Stimulated activated CD8-positive, alpha-beta memory T cell treated with anti-CD3 and anti-CD28 coated beads, Interleukin-15, amount 100 ng/mL, for 48 hours (primary cell): ENCODE data around the gene NR2C2AP.
"Not testable (repeated sequence)": the region's sequence is repeated elsewhere in the genome, so short reads cannot be mapped to it uniquely, and the experiment has no call there.

Source experiments
- DNase-seq, 2 donors: peaks; one replicate each; pipeline ENCODE4 v3.0.0-alpha.2; 2020; ENCODE audit warnings: low read depth in 2 of 2

Gene NR2C2AP

GRCh38 chr19:19185853-19186740 lies 17.1 kb downstream of the NR2C2AP start:
- peak; percentile 27 to 34 for DNase-seq

DNA sequence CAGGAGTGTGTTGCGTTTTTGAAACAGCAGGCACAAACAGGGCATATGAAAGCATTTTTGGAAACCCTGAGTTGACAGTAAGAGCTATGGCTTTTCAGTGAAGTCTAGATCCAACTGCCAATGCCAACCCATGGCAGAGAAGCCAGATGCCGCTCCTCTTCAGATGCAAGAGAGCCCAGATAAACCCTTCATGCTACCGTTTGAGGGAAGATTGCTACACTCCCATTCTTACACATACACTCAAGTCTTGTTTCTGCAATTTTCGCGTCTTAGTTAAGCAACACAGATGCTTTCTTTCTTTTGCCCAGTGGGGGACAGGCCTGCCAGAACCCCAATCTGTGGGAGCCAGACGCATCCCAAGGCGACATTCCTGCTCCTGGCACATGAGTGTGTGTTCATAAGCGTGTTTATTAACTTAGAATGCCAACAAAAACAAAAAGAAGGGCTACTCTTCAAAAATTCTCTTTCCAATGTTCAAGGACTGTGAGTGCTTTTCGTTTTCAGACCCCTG lies 21.7 kb downstream of the NR2C2AP start:
- no peak for DNase-seq

- DNase-seq = no peak
Observed at GRCh38 chr19:19179548-19180441, 23.4 kb downstream of the NR2C2AP start.

DNA sequence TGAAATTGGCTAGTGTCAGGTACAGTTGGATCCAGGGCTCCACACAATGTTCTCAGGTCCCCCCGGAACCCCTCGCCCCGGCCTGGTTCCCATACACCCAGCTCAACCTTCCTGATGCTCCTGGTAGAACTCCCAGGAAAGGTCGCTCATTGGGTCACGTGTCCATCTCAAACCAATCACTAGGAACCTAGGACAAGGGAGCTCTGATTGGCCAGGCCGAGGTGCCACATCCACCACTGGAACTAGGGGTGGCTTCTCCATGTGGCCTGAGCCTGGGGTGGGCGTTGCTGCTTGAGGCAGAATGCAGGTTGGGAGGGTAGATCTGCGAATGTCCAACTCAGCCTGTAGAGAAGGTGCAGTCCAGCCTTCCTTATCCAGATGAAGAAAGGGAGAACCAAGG lies 26.3 kb downstream of the NR2C2AP start:
- no peak for DNase-seq

DNA sequence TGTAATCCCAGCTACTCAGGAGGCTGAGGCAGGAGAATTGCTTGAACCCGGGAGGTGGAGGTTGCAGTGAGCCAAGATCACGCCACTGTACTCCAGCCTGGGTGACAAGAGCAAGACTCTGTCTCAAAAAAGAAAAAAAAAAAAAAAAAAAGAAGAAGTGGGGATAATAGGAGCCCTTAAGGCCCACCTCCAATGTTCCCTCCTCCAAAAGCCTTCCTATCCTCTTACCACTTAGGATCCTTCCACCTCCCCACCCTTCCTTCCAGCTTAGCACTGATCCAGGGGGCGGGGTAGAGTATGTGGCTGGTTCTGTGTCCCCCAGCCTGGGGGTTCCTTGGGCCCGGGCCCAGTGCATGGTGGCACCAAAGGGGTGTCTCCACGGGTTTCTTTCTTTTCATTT lies 30.0 kb downstream of the NR2C2AP start:
- DNase-seq = not testable (repeated sequence)

GRCh38 chr19:19171821-19172532 lies 31.2 kb downstream of the NR2C2AP start:
- no peak for DNase-seq

GRCh38 chr19:19170873-19171672 lies 32.1 kb downstream of the NR2C2AP start:
- DNase-seq = no peak

DNA sequence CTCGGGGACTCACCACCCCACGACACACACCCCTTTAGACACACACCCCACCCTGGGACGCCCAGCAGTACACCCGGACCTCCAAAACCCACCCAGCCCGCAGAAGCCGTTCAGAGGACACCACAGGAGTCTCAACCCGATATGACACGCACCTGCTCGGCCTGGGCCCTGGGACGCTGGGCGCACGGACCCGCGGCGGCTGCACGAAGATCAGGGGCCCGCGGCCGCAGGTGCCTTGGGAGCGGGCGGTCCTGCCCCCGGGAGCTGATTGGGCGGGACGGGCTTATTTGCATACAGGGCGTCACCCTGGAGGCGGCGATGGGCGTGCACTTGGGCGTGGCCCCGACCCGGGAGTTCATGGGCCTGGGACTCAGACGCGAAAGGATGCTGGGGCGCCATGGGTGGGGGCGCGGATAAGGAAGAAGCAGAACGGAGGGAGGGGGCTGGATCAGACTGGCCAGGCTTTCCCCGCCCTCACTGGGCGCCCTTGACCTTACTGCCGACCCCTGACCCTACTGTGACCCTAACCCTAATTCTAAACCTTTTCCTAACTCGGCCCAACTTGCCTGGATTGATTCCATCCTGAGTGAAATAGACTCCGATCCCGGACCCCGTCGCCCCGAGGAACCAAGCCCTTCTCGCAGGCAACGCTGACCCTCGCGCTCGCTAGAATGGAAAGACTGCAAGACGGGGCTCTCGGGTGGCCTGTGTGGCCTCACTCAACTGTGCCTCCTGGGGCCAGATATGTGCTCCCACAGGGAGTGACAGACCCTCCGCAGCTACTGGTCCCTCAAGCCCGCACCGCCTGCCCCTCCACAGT lies 33.0 kb downstream of the NR2C2AP start, which contains the start of gene MEF2B:
MEF2B (minus strand) TSS at position 211 of the 820 bp plus-strand sequence. CDS start 19,528 bp downstream, outside the sequence.
- peak; percentile 54 to 72 for DNase-seq

DNA sequence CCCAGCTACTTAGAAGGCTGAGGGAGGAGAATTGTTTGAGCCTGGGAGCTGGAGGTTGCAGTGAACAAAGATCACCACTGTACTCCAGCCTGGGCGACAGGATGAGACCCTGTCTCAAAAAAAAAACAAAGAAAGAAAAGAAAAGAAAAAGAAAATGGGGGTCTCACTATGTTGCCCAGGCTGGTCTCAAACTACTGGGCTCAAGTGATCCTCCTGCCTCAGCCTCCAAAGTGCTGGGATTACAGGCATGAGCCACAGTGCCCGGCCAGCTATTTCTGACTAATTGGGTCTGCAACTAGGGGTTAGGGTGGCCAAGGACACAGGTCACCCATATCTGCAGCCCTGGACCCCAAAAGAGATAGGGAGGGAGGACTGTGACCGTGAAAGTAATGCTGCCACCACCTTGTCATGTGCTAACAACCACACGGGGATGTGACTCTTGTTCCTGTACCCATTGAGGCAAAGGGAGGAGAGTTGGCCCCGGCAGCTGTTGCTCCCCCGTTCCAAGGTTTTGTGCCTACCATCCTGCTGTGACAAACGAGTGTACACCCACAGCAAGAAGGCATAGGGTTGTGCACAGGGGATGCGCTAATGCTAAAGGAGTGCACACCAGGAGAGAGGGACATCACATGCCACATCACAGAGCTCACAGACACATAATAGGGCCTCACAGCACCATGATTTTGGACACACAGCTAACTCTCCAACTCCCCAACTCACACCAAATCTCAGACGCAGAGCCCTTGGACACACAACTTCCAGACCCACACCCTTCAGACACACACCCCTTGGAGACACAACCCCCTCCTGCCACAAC lies 33.8 kb downstream of the NR2C2AP start:
- no peak for DNase-seq

DNA sequence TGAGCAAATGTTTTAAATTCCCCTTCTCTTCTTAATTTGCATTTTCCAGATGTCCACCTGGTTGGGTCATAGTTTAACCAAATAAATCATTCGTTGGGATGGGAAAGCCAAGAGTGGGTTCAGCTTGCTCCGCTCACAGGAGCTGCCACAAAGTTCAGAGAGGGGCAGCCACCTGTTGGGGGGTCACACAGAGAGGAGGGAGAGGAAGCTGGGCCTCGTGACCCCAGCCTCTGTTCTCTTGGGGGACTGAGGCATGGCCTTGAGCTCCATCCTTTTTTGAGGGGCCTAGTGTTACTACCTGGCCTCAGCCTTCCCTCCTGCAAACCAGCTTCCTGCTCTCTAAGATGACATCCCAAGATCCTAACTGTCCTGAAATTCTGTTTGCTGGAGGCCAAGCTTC lies 35.6 kb downstream of the NR2C2AP start:
- DNase-seq = no peak

DNA sequence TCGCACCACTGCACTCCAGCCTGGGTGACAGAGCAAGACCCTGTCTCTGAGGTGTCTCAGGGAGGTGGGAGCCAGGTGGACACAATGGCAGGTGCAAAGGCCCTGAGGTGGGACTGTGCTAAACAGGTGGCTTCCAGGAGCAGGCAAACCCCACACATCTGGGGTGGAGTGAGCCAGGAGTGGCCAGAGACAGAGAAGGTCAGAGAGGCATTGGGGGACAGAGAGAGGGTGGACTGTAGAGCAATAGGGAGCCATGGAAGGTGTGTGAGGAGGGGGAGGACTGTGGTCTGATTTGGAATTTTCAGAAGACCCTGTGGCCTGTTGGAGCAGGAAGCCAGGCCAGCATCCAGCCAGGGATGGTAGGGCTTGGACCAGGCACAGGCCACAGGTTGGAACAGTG lies 37.8 kb downstream of the NR2C2AP start:
- no peak for DNase-seq

DNA sequence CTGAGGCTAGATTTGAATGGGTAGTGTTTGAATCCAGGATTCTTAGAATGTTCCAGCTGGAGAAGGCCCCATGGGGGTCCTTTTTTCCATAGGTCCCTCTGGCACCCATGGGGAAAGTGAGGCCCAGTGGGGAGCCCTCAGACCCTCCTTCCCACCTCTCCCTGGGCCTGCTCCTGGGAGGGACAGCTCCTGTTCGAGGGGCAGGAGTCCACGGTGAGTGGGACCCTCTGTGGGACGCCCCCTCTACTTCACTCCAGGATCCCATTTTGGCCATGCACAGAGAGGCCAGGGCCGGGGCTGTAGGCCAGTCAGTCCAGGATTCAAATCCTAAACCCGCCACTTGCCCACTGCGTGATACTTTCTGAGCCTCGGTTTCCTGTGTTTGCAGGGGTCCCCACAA lies 40.7 kb downstream of the NR2C2AP start:
- no peak for DNase-seq

DNA sequence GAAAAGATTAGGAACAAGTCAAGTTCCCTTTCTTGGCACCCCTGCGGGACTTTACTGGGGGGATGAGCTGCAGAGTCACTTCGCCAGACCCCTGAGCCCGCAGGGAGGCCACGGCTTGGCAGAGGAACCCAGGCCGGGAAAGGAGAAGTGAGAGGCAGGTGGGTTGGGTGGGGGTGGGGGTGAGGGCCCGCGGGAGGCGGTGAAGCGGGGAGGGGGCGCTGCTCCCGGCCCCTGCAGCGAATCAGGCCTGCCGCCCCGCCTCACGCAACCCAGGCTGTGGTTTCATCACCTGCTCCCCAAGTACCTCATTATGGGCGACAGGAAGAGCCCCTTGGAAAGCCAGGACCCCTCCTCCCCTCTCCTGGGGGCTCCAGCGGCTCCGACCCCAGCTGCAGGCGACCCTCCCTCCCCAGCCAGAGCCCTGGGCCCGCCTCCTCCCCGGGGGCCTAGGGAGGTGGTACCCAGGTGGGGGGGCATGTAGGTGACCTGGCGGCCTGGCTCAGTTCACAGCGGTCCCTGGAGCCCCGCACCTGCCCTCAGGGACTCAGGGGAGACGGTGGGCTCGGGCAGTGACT lies 42.7 kb downstream of the NR2C2AP start:
- no peak for DNase-seq

DNA sequence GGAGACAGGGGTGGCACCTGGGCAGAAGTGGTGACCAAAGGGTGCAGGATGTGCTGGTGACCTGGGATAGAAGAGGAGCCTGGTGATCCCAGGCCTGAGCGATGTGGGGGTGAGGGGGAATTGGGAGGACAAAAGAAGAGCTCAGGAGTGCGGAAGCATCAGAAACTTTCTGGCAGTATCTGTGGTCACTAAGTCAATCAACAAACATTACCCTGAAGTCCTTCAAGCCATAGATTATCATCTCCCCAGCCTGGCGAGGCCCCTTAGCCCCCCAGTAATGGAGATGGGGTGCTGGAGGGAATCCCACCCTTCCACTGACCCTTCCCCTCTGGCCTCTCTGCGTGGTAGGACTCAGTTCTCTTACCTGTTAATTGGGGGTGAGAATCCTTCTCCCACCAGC lies 43.7 kb downstream of the NR2C2AP start:
- no peak for DNase-seq

DNA sequence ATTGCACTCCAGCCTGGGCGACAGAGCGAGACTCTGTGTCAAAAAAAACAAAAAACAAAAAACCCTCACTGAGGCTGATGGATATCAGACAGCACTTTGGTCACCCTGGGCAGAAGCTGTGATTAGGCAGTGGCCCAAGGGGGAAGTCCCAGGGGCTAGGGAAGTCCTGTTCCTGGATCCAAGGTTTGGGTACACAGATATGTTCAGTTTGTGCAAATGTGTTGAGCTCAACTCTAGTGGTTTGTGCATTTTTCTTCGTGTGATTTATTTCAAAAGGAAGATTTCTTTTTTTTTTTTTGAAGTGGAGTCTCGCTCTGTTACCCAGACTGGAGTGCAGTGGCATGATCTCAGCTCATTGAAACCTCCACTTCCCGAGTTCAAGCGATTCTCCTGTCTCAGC lies 45.4 kb downstream of the NR2C2AP start:
- no peak for DNase-seq

GRCh38 chr19:19155495-19156219 lies 47.6 kb downstream of the NR2C2AP start:
- DNase-seq = no peak

GRCh38 chr19:19154768-19155494 lies 48.3 kb downstream of the NR2C2AP start:
- DNase-seq = no peak
